ENCODE measurements around the gene GUCA2A.

The GUCA2A gene

DNA sequence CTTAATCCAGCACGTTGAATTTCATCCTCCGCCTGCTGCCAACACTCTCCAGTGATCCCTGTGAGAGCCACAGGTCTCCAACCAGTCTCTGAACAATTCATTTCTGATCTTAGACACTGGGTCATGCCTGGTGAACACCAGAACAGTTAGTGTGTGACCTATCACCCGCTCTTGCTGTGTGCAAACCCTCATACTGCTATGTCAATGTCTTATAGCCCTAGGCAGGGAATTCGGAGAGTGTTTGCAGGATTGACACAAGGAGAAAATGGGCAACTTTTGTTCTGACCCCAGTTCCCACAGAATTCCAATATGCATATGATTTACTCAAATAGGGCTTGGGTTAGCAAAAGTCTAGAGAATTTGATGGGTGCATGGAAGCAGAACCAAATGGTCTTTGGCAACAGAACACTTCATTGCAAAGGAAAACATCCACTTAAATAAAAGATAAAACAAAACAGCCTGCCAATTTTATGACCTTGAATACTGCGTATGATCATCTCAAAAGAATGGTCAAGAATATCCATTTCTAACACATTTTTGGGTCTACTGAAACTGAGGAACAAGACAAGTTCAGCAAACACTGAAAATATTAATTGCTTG is 34.4 kb downstream of the GUCA2A start:
- no peak for DNase-seq (ENCODE audit: low read depth)

DNA sequence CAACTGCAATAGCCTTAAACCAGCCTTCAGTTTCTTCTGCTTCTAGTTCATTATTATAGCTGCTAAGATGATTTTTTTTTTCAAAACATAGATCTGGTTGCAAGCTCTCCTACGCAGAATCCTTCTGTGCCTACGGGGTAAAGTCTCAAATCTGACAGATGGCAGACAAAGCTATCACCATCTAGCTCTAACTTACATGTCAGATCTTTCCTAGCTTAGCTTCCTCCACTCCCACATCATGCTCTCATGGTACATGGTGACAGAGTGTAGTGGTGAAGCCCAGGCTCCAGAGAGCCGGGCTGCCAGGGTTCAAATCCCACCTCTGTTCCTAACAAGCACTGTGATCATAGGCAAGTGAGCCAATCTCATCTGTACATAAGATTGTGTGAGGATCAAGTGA is 35.6 kb downstream of the GUCA2A start:
- no peak for DNase-seq (ENCODE audit: low read depth)

DNA sequence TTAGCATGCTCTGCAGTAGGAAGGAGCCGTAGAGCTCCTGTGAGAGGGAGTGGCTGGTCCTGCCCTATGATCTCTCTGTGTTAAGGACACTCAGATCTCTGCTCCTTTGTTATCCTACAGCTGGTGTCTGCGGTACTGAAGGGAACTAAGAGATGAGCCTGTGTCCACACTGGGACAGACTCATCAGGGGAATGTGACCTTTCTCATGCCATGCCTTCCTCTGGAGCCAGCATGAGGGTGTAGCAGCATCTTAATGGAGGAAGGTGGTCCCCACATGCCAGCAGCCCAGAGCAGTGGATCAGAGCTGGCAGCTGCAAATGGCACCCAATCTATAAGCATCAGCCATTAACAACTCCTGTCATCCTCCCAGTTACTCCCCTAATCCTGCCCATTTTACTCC is 36.0 kb downstream of the GUCA2A start:
- no peak for DNase-seq (ENCODE audit: low read depth)

DNA sequence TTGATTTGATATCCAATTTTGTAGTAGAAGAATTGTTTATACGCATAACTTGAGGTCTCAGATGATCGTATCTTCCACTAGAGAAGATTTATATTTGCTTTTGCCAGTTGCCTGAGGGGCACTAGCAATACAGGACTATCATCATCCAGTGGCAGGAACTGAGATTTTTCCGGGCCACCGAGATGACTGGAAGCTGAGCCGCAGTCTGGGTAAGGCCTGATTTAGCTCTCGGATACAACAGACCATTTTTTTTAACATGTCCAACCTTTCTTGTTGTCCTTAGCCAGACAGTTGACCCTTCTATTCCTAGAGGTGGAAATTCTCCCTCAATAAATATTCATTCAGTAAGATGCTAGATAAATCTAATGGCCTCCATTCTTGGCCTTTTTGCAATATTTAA is 36.8 kb downstream of the GUCA2A start:
- DNase-seq (ENCODE audit: low read depth): no peak

DNA sequence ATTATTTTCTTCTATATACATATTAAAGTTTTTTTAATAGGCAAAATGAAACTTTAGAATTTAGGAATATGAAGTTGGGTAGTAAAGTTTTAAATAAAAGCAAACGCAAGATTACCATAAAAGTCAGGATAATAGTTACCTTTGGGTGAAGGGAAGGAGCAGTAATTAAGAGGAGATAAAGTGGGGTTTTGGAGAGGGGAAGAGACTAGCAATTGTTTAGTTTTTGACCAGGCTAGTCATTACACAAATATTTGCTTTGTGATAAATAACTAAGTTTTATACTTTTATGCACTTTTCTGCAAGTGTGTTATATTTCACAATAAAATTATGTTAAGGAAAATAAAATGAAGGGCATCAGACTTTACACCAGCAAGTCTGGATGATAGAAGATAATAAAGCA is 39.0 kb downstream of the GUCA2A start:
- DNase-seq (ENCODE audit: low read depth): no peak

DNA sequence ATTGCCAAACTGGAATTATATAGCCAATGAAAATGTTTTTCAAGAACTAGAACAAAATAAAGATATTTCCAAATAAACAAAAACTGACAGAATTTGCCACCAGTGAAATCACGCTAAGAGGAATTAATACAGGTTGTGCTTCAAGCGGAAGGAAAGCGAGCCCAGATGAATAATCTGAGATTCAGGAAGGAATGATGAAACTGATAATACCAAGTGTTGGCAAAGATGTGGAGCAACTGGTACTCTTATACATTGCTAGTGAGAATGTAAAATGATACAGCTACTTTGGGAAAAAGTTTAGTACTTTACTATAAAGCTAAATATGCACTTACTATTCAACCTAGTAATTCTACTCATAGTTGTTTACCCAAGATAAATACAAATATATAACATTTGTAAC is 42.1 kb downstream of the GUCA2A start:
- DNase-seq (ENCODE audit: low read depth): no peak

DNA sequence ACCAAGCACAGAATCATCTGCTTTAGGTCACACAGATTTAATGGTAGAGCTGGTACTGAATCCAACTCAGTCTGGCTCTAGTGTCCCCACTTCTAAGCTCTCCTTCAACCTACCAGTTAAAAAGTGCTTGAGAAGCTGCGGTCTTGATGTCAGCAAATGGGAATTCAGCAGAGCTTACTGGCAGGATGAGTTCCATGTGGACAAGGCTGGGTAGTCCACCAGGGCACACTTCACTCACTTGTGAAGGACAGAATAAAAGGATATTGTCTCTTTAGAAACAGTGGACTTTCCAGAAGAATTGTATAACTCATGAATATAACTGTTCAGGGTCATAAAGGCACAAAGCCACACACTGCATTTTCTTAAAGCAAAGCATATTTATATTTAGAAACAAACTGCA is 46.4 kb downstream of the GUCA2A start:
- DNase-seq (ENCODE audit: low read depth): no peak

DNA sequence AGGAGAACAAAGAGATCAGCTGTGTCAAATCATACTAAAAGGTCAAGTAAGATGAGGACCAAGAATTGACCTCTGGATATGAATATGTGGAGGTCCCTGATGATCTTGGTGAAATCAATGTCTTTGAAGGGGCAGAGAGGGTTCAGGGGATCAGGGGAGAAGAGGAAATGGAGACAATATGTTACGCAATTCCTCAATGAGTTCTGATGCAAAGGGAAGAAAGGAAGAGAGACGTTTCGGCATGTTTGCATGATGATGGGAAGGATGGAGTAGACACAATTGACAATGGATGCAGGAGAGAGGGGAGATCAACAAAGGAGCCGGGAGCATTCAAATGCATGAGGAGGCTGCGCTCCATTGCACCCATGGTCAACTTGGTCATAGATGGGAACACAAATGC is 47.3 kb downstream of the GUCA2A start:
- no peak for DNase-seq (ENCODE audit: low read depth)

DNA sequence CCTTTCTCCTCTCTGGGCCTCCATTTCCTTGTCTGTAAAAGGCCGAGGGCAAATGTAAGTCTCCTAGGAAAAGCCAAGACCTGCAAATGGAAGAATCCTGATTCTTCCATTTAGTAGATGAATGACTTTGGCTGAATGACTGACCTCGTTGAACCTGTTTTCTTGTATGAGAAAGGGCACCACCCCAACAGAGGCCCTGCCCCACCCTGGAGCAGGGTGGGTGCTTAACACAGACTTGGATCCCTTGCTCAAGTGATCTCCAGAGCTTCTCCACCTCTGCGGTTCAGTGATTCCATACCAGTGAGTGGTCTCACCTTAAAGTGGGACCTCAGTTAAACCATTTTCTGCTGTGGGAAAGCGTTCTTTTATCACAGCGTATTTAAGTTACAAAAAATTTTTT is 50.3 kb downstream of the GUCA2A start:
- no peak for DNase-seq (ENCODE audit: low read depth)

Data from iris pigment epithelial cell (primary cell).